D341Med (cell line): ENCODE measurements around the gene FOXO3.
"Not testable (repeated sequence)": the region's sequence is repeated elsewhere in the genome, so short reads cannot be mapped to it uniquely, and the experiment has no call there.

Source experiments
- DNase-seq: peaks from one replicate; pipeline ENCODE4 v3.0.0; 2012; ENCODE audit warnings: low spot score

The FOXO3 gene

GRCh38 chr6:108560463-108561308, at the start of gene FOXO3:
FOXO3 (plus strand) TSS chr6:108560917; CDS start chr6:108561209, 292 bp downstream.
- peak; percentile 90 for DNase-seq

- peak; percentile 64 for DNase-seq
Observed at GRCh38 chr6:108518714-108519576, 41.8 kb upstream of the FOXO3 start.

GRCh38 chr6:108521616-108522107, 39.1 kb upstream of the FOXO3 start:
- no peak for DNase-seq

GRCh38 chr6:108523697-108524096, 37.0 kb upstream of the FOXO3 start:
- no peak for DNase-seq

- no peak for DNase-seq
Observed at GRCh38 chr6:108524528-108525248, 36.0 kb upstream of the FOXO3 start.

- DNase-seq = peak; percentile 49
Observed at GRCh38 chr6:108526739-108527174, 34.0 kb upstream of the FOXO3 start.

GRCh38 chr6:108528878-108529277, 31.8 kb upstream of the FOXO3 start:
- no peak for DNase-seq

- no peak for DNase-seq
Observed at GRCh38 chr6:108531332-108531731, 29.4 kb upstream of the FOXO3 start.

- no peak for DNase-seq
Observed at GRCh38 chr6:108535114-108535742, 25.5 kb upstream of the FOXO3 start.

- not testable (repeated sequence) for DNase-seq
Observed at GRCh38 chr6:108535920-108536535, 24.7 kb upstream of the FOXO3 start.

- DNase-seq = peak; percentile 77
Observed at GRCh38 chr6:108541843-108542759, 18.6 kb upstream of the FOXO3 start.

- DNase-seq = no peak
Observed at GRCh38 chr6:108543175-108543940, 17.4 kb upstream of the FOXO3 start.

- no peak for DNase-seq
Observed at GRCh38 chr6:108544606-108545005, 16.1 kb upstream of the FOXO3 start.

GRCh38 chr6:108546079-108547049, 14.4 kb upstream of the FOXO3 start:
- no peak for DNase-seq

GRCh38 chr6:108549241-108549640, 11.5 kb upstream of the FOXO3 start:
- no peak for DNase-seq

GRCh38 chr6:108549741-108550140, 11.0 kb upstream of the FOXO3 start:
- DNase-seq = no peak

GRCh38 chr6:108550256-108550655, 10.5 kb upstream of the FOXO3 start:
- no peak for DNase-seq
